AG04450 (cell line): ENCODE results near the gene JUNB. TPM values are rescaled to one million over a fixed set of nuclear protein-coding genes. Genes with fewer than 3 reads are reported as not detected.
"Not testable (repeated sequence)": the region's sequence is repeated elsewhere in the genome, so short reads cannot be mapped to it uniquely, and the experiment has no call there.

Experiments
- CTCF ChIA-PET: fragments of 300-600, 350-600 bp; formaldehyde crosslinking; extraction: SDS; loops from one replicate; lab custom pipeline; 2022; ENCODE audit warnings: antibody characterized with exemption, inconsistent platforms; lab: Charles Lee
- POLR2A ChIA-PET: fragments of 350-600 bp; formaldehyde crosslinking; extraction: SDS; loops from one replicate; lab custom pipeline; 2021; ENCODE audit warnings: antibody characterized with exemption, inconsistent platforms; lab: Yijun Ruan, JAX
- DNase-seq: peaks from one replicate; pipeline ENCODE4 v3.0.0-alpha.2; 2011; ENCODE audit warnings: low read depth, low spot score
- H3K27ac ChIP-seq: one replicate; pipeline ENCODE4 v1.5.1; 2012; ENCODE audit warnings: low read depth, low read length, control low read depth
- H3K27me3 ChIP-seq: one replicate; pipeline ENCODE4 v1.6.0; 2012; ENCODE audit warnings: low read length; ENCODE audit not compliant: control insufficient read depth, insufficient read depth
- H3K4me3 ChIP-seq: 2 replicates; pipeline ENCODE4 v1.5.1; 2011; ENCODE audit warnings: mild to moderate bottlenecking, low read depth, low read length, control low read depth
- H3K9me3 ChIP-seq: 2 replicates; pipeline ENCODE4 v1.5.1; 2012; ENCODE audit warnings: low read length; ENCODE audit not compliant: control insufficient read depth, insufficient read depth
- polyA plus RNA-seq: library from polyadenylated mRNA; depleted of rRNA; stranded (reverse); fragments of >200 nt; gene quantifications from 2 replicates; pipeline ENCODE4 v1.2.3, GENCODE V29; 2011
- TF ChIP-seq, protein P1 (sequence below): IDR thresholded peaks from 2 replicates; pipeline ENCODE4 v1.5.1; 2011; ENCODE audit warnings: low read depth, low read length, control low read depth, inconsistent platforms

JUNB gene
- polyA plus RNA-seq, 1 experiment = 24.1 TPM

DNA sequence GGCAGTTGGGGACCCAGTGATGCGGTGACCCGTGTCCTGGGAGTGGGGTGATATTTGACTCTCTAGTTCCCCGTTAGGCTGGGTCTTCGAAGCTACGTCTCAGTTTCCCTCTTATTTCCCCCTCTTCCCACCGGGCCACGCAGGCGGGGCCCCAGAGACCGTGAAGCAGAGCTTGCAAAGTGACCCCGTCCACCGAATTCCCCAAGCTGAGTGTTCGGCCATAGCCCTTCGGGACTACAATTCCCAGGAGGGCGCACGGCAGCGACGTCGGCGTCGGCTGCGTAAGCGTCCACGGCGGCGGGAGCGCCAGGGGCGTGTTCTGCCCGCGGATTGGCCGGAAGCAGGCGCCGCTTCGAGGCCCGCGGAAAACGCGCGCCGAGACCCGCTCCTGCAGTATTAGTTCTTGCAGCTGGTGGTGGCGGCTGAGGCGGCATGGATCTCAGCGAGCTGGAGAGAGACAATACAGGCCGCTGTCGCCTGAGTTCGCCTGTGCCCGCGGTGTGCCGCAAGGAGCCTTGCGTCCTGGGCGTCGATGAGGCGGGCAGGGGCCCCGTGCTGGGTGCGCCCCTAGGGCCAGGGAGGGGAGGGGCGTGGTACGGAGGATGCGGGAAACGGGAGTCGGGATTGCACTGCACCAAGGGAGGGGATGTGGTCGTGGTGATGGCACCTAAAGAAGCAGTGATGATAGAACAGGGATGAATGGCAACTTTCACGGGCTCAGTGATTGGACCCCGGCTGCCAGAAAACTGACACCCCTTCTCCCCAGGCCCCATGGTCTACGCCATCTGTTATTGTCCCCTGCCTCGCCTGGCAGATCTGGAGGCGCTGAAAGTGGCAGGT lies 15.2 kb downstream of the JUNB start, which contains the start of gene RNASEH2A:
Gene RNASEH2A, plus strand, starts transcription at position 343 of the 840 bp plus-strand sequence. Its CDS starts 90 bp downstream, at position 433.
- Histone ChIP-seq H3K4me3 (peak within 1 kb of the TSS; percentile 83), H3K27ac (no peak within 1 kb of the TSS), H3K27me3 (no peaks in the 10 kb centered on the region), H3K9me3 (no peaks in the 10 kb centered on the region; the same call in 1 of the 2 replicates)
- ChIA-PET CTCF (interaction anchor here (0.9 to 1.9 kb wide), 5 partner anchors 10 to 48 kb away, joined by 3 to 12 read pairs (median 6); no protein-coding TSS in a partner anchor), POLR2A (interaction anchor here (0.9 to 1.7 kb wide), 5 partner anchors 11 to 73 kb away, joined by 3 to 8 read pairs (median 4); no protein-coding TSS in a partner anchor)
- TF ChIP-seq, protein P1, sequence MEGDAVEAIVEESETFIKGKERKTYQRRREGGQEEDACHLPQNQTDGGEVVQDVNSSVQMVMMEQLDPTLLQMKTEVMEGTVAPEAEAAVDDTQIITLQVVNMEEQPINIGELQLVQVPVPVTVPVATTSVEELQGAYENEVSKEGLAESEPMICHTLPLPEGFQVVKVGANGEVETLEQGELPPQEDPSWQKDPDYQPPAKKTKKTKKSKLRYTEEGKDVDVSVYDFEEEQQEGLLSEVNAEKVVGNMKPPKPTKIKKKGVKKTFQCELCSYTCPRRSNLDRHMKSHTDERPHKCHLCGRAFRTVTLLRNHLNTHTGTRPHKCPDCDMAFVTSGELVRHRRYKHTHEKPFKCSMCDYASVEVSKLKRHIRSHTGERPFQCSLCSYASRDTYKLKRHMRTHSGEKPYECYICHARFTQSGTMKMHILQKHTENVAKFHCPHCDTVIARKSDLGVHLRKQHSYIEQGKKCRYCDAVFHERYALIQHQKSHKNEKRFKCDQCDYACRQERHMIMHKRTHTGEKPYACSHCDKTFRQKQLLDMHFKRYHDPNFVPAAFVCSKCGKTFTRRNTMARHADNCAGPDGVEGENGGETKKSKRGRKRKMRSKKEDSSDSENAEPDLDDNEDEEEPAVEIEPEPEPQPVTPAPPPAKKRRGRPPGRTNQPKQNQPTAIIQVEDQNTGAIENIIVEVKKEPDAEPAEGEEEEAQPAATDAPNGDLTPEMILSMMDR = no peak
- DNase-seq = peak; percentile 63

DNA sequence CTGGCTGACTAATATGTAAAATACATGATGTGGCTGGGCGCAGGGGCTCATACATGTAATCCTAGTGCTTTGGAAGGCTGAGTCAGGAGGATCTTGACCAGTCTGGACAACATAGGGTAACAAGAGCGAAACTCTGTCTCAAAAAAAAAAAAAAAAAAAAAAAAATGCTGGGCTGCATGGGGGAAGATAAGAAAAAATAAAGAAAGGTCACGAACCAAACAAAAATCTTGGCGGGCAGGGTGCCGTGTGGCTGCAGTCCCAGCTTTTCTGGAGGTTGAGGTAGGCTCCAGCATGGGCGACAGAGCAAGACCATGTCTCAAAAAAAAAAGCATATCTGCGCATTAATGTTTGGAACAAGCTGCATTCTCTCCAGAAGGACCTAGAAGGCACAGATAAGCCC lies 23.8 kb downstream of the JUNB start:
- TF ChIP-seq, protein P1 = no peak
- no peak overlapping the region for H3K27ac ChIP-seq
- no peak for DNase-seq
- ChIA-PET CTCF (interaction anchor here (0.8 kb wide), 1 partner anchor 49 kb away, joined by 3 read pairs; no protein-coding TSS in a partner anchor), POLR2A (no interaction called here)
- H3K9me3 ChIP-seq = no peaks in the 10 kb centered on the region
- H3K4me3 ChIP-seq = no peak overlapping the region
- no peaks in the 10 kb centered on the region for H3K27me3 ChIP-seq

DNA sequence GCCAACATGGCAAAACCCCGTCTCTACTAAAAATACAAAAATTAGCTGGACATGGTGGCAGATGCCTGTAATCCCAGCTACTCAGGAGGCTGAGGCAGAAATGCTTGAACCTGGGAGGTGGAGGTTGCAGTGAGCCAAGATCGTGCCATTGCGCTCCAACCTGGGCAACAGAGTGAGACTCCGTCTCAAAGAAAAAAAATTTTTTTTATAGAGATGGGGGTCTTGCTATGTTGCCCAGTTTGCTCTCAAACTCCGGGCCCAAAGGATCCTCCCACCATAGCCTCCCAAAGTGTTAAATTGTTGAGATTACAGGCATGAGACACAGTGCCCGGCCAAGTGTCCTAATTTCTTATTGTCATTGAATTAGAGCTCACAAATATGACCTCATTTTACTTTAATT lies 25.9 kb downstream of the JUNB start:
- POLR2A ChIA-PET, CTCF ChIA-PET, H3K4me3 ChIP-seq, H3K27me3 ChIP-seq, H3K9me3 ChIP-seq, DNase-seq, H3K27ac ChIP-seq: not testable (repeated sequence)

DNA sequence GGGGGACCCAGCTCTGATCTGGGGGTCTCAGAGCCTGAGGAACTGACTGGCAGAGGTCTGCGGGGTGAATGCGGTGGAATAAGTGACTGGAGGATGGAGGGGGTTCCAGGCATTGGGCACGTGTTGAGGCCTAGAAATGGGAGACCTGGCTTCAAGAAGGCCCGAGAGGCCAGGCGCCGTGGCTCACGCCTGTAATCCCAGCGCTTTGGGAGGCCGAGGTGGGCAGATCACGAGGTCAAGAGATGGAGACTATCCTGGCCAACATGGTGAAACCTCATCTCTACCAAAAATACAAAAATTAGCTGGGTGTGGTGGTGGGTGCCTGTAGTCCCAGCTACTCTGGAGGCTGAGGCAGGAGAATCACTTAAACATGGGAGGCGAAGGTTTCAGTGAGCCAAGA lies 26.5 kb downstream of the JUNB start:
- POLR2A ChIA-PET = interaction anchor here (0.7 kb wide), 1 partner anchor 121 kb away, joined by 6 read pairs; the partner anchor contains the start of gene FBXW9
- not testable (repeated sequence) for H3K9me3 ChIP-seq, H3K4me3 ChIP-seq, H3K27ac ChIP-seq, H3K27me3 ChIP-seq, DNase-seq
- CTCF ChIA-PET = interaction anchor here (0.7 kb wide), 2 partner anchors 24 to 57 kb away, joined by 3 to 4 read pairs; no protein-coding TSS in a partner anchor

DNA sequence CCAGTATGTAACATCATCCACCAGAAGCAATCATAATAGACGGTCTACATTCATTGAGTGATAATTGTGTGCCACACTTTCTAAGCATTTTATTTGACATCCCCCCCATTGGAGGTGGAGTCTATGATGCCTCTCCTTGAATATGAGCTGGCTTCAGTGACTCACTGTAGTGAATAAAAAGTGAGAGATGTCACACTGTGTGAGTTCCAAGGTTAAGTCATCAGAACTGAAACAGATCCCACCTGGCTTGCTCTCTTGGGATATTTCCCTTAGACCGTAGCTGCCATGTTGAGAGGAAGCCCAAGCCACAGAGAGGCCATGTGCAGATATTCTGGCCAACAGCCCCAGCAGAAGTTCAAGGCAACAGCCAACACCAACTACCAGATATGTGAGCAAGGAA lies 30.5 kb downstream of the JUNB start:
- no peaks in the 10 kb centered on the region; the same call in 1 of the 2 replicates for H3K9me3 ChIP-seq
- ChIA-PET CTCF (interaction anchor here (0.7 kb wide), 2 partner anchors 26 to 55 kb away, joined by 3 read pairs; no protein-coding TSS in a partner anchor), POLR2A (interaction anchor here (0.6 kb wide), 1 partner anchor 121 kb away, joined by 10 read pairs; no protein-coding TSS in a partner anchor)
- DNase-seq = no peak
- H3K4me3 ChIP-seq = no peak overlapping the region
- TF ChIP-seq, protein P1 = no peak
- no peak overlapping the region for H3K27ac ChIP-seq
- peaks cover 3% of the 10 kb centered on the region for H3K27me3 ChIP-seq
